ENCODE results near the gene SOX5. TPM values are rescaled to one million over a fixed set of nuclear protein-coding genes. Genes with fewer than 3 reads are reported as not detected.

The SOX5 gene
- total and polyA plus RNA-seq, 9 of the 15 experiments (the other 6 are each of a cell fraction or from before 2014, with no cell fraction given), result 8.3 to 16.5 (median 11.9) TPM

DNA sequence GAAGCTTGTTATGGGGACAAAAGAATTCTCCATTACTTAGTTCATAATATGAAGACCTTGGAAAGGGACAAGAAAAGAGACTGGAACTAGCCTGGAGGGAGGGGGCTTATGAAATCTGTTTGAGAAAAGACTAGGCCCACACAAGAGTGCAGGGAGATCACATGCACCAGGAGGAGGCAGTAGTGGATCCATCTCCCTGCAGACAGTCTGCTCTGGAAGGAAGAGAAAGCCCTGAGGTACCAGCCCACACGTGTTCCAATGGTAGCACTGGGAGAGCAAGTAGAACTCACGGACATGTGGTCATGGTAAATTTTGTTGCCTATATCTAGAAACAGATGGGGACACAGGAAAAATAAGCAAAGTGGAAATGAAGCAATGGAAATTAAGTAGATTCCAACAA is 445.4 kb downstream of the SOX5 start (continued):
- TF ChIP-seq, protein P1, sequence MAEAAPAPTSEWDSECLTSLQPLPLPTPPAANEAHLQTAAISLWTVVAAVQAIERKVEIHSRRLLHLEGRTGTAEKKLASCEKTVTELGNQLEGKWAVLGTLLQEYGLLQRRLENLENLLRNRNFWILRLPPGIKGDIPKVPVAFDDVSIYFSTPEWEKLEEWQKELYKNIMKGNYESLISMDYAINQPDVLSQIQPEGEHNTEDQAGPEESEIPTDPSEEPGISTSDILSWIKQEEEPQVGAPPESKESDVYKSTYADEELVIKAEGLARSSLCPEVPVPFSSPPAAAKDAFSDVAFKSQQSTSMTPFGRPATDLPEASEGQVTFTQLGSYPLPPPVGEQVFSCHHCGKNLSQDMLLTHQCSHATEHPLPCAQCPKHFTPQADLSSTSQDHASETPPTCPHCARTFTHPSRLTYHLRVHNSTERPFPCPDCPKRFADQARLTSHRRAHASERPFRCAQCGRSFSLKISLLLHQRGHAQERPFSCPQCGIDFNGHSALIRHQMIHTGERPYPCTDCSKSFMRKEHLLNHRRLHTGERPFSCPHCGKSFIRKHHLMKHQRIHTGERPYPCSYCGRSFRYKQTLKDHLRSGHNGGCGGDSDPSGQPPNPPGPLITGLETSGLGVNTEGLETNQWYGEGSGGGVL (CRISPR knock-in tag; IDR thresholded peaks at IDR 0.05), result no peak
- TF ChIP-seq MYC (IDR thresholded peaks at IDR 0.05; ENCODE audit: low read depth, low read length), result 0 out of 2 replicates have a peak, but pooled peaks have one; percentile 23
- TF ChIP-seq MYC (CRISPR knock-in tag; IDR thresholded peaks at IDR 0.05; ENCODE audit: borderline replicate concordance, low read depth), result no peak
- no peak for TF ChIP-seq DLX4 (CRISPR knock-in tag; IDR thresholded peaks at IDR 0.05)
- peak; percentile 41 to 58 (median 48) for TF ChIP-seq CTCF (IDR thresholded peaks at IDR 0.05 in 2 of 3, conservative IDR thresholded peaks at IDR 0.05 in 1 of 3; ENCODE audit: insufficient read depth in 2 of 3, low read depth in 1 of 3, low read length in 3 of 3)
- TF ChIP-seq CC2D1A (IDR thresholded peaks at IDR 0.05), result peak; percentile 33; the same call in 1 of the 2 replicates
- no peak for TF ChIP-seq ELF2 (CRISPR knock-in tag; IDR thresholded peaks at IDR 0.05)
- TF ChIP-seq L3MBTL2 (IDR thresholded peaks at IDR 0.05), result peak; percentile 61; the same call in 1 of the 2 replicates
- TF ChIP-seq DDX20 (tag; IDR thresholded peaks at IDR 0.05; ENCODE audit: low read depth), result no peak
- TF ChIP-seq, protein P2, sequence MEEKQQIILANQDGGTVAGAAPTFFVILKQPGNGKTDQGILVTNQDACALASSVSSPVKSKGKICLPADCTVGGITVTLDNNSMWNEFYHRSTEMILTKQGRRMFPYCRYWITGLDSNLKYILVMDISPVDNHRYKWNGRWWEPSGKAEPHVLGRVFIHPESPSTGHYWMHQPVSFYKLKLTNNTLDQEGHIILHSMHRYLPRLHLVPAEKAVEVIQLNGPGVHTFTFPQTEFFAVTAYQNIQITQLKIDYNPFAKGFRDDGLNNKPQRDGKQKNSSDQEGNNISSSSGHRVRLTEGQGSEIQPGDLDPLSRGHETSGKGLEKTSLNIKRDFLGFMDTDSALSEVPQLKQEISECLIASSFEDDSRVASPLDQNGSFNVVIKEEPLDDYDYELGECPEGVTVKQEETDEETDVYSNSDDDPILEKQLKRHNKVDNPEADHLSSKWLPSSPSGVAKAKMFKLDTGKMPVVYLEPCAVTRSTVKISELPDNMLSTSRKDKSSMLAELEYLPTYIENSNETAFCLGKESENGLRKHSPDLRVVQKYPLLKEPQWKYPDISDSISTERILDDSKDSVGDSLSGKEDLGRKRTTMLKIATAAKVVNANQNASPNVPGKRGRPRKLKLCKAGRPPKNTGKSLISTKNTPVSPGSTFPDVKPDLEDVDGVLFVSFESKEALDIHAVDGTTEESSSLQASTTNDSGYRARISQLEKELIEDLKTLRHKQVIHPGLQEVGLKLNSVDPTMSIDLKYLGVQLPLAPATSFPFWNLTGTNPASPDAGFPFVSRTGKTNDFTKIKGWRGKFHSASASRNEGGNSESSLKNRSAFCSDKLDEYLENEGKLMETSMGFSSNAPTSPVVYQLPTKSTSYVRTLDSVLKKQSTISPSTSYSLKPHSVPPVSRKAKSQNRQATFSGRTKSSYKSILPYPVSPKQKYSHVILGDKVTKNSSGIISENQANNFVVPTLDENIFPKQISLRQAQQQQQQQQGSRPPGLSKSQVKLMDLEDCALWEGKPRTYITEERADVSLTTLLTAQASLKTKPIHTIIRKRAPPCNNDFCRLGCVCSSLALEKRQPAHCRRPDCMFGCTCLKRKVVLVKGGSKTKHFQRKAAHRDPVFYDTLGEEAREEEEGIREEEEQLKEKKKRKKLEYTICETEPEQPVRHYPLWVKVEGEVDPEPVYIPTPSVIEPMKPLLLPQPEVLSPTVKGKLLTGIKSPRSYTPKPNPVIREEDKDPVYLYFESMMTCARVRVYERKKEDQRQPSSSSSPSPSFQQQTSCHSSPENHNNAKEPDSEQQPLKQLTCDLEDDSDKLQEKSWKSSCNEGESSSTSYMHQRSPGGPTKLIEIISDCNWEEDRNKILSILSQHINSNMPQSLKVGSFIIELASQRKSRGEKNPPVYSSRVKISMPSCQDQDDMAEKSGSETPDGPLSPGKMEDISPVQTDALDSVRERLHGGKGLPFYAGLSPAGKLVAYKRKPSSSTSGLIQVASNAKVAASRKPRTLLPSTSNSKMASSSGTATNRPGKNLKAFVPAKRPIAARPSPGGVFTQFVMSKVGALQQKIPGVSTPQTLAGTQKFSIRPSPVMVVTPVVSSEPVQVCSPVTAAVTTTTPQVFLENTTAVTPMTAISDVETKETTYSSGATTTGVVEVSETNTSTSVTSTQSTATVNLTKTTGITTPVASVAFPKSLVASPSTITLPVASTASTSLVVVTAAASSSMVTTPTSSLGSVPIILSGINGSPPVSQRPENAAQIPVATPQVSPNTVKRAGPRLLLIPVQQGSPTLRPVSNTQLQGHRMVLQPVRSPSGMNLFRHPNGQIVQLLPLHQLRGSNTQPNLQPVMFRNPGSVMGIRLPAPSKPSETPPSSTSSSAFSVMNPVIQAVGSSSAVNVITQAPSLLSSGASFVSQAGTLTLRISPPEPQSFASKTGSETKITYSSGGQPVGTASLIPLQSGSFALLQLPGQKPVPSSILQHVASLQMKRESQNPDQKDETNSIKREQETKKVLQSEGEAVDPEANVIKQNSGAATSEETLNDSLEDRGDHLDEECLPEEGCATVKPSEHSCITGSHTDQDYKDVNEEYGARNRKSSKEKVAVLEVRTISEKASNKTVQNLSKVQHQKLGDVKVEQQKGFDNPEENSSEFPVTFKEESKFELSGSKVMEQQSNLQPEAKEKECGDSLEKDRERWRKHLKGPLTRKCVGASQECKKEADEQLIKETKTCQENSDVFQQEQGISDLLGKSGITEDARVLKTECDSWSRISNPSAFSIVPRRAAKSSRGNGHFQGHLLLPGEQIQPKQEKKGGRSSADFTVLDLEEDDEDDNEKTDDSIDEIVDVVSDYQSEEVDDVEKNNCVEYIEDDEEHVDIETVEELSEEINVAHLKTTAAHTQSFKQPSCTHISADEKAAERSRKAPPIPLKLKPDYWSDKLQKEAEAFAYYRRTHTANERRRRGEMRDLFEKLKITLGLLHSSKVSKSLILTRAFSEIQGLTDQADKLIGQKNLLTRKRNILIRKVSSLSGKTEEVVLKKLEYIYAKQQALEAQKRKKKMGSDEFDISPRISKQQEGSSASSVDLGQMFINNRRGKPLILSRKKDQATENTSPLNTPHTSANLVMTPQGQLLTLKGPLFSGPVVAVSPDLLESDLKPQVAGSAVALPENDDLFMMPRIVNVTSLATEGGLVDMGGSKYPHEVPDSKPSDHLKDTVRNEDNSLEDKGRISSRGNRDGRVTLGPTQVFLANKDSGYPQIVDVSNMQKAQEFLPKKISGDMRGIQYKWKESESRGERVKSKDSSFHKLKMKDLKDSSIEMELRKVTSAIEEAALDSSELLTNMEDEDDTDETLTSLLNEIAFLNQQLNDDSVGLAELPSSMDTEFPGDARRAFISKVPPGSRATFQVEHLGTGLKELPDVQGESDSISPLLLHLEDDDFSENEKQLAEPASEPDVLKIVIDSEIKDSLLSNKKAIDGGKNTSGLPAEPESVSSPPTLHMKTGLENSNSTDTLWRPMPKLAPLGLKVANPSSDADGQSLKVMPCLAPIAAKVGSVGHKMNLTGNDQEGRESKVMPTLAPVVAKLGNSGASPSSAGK (IDR thresholded peaks at IDR 0.05), result peak; percentile 37; the same call in 1 of the 2 replicates
- TF ChIP-seq KDM4B (IDR thresholded peaks at IDR 0.05; ENCODE audit: borderline replicate concordance in 2 of 2, low read depth in 1 of 2), result no peak
